Colonic mucosa (tissue), 4 donors: ENCODE results near the gene MAN2A2. TPM values are rescaled to one million over a fixed set of nuclear protein-coding genes. Genes with fewer than 3 reads are reported as not detected.
"Not testable (repeated sequence)": the region's sequence is repeated elsewhere in the genome, so short reads cannot be mapped to it uniquely, and the experiment has no call there.

Experiments
- DNase-seq: peaks from one replicate; pipeline ENCODE4 v3.0.0-alpha.2; 2020
- H3K27ac ChIP-seq: fragments of 200-600 bp; one replicate; pipeline ENCODE4 v1.8.0; 2021
- H3K27me3 ChIP-seq: fragments of 200-600 bp; one replicate; pipeline ENCODE4 v1.8.0; 2021
- H3K36me3 ChIP-seq: fragments of 200-600 bp; one replicate; pipeline ENCODE4 v1.8.0; 2021
- H3K4me1 ChIP-seq: fragments of 200-600 bp; one replicate; pipeline ENCODE4 v1.8.0; 2021; ENCODE audit warnings: mild to moderate bottlenecking
- H3K4me3 ChIP-seq: fragments of 200-600 bp; one replicate; pipeline ENCODE4 v1.8.0; 2021
- H3K9ac ChIP-seq, 2 donors: one replicate each; pipeline ENCODE4 v1.7.0; 2013; ENCODE audit warnings: control low read depth in 2 of 2, low read depth in 2 of 2, low read length in 2 of 2
- H3K9me3 ChIP-seq: fragments of 200-600 bp; one replicate; pipeline ENCODE4 v1.8.0; 2021
- CTCF ChIP-seq: fragments of 200-600 bp; IDR thresholded peaks from one replicate; pipeline ENCODE4 v1.8.0; 2022; ENCODE audit warnings: antibody characterized with exemption, mild to moderate bottlenecking
- intact Hi-C: fragments of 100-400 bp; cut with DNase I; formaldehyde crosslinking; loops from one replicate; pipeline ENCODE4 v1.14.1; 2022
- total RNA-seq, 2 donors: library from RNA; stranded (reverse); fragmentation: NEBNext Ultra II Directional in 1 of 2; extraction: Animal tissue kit (Norgen Biotek cat#: 25700) in 1 of 2; gene quantifications; one replicate each; pipeline ENCODE4 v1.2.1, GENCODE V29; 2021
- donor health status: healthy.
- donor health status: DM: no; HTN: no; CAD: no.
- donor health status: DM: no; HTN: no; CAD: no.

Gene MAN2A2
- total RNA-seq, 2 donors from 2014 or later = 34.2 to 66.4 TPM

- TF ChIP-seq CTCF = no peak
Observed at GRCh38 chr15:90904746-90905145, 1.6 kb downstream of the MAN2A2 start.

GRCh38 chr15:90905306-90906180 is 2.4 kb downstream of the MAN2A2 start:
- Histone ChIP-seq H3K36me3 (peaks cover 20% of the 10 kb centered on the region), H3K4me3 (no peak overlapping the region)
- DNase-seq = no peak

More at GRCh38 chr15:90904746-90905145, 1.6 kb downstream of the MAN2A2 start:
- intact Hi-C loops = no loop called here
- no peak for DNase-seq
- no peak overlapping the region for H3K4me3 ChIP-seq
- no peaks in the 10 kb centered on the region for H3K4me1 ChIP-seq
- no peak overlapping the region for H3K27ac ChIP-seq
- peaks cover 13% of the 10 kb centered on the region for H3K36me3 ChIP-seq
- H3K9me3 ChIP-seq = no peaks in the 10 kb centered on the region
- no peaks in the 10 kb centered on the region for H3K27me3 ChIP-seq
- H3K9ac ChIP-seq = no peak overlapping the region

GRCh38 chr15:90906181-90906849 is 3.2 kb downstream of the MAN2A2 start:
- Histone ChIP-seq H3K9me3 (no peaks in the 10 kb centered on the region), H3K27me3 (no peaks in the 10 kb centered on the region), H3K4me3 (no peak overlapping the region), H3K36me3 (peaks cover 27% of the 10 kb centered on the region), H3K4me1 (no peaks in the 10 kb centered on the region), H3K9ac (no peak overlapping the region), H3K27ac (no peak overlapping the region)
- TF ChIP-seq CTCF = no peak
- intact Hi-C loops = no loop called here
- DNase-seq = no peak

More at GRCh38 chr15:90905306-90906180, 2.4 kb downstream of the MAN2A2 start:
- no peak for TF ChIP-seq CTCF
- intact Hi-C loops = no loop called here
- Histone ChIP-seq H3K27me3 (no peaks in the 10 kb centered on the region), H3K9me3 (no peaks in the 10 kb centered on the region), H3K9ac (no peak overlapping the region), H3K4me1 (no peaks in the 10 kb centered on the region), H3K27ac (no peak overlapping the region)

GRCh38 chr15:90907051-90907660 is 4.1 kb downstream of the MAN2A2 start:
- Histone ChIP-seq H3K9me3 (no peaks in the 10 kb centered on the region), H3K4me1 (no peaks in the 10 kb centered on the region), H3K9ac (no peak overlapping the region), H3K27ac (no peak overlapping the region), H3K27me3 (no peaks in the 10 kb centered on the region), H3K36me3 (peaks cover 36% of the 10 kb centered on the region), H3K4me3 (no peak overlapping the region)
- DNase-seq = no peak
- intact Hi-C loops = no loop called here
- no peak for TF ChIP-seq CTCF

- Histone ChIP-seq H3K4me1 (no peaks in the 10 kb centered on the region), H3K36me3 (peaks cover 42% of the 10 kb centered on the region), H3K9me3 (no peaks in the 10 kb centered on the region), H3K4me3 (no peak overlapping the region), H3K27ac (no peak overlapping the region), H3K9ac (no peak overlapping the region), H3K27me3 (no peaks in the 10 kb centered on the region)
- intact Hi-C loops = no loop called here
- no peak for TF ChIP-seq CTCF
- DNase-seq = no peak
Observed at GRCh38 chr15:90907838-90908507, 4.9 kb downstream of the MAN2A2 start.

GRCh38 chr15:90909449-90909848 is 6.3 kb downstream of the MAN2A2 start:
- H3K4me1 ChIP-seq, H3K27ac ChIP-seq, H3K9me3 ChIP-seq, intact Hi-C loops, H3K4me3 ChIP-seq, H3K9ac ChIP-seq, H3K27me3 ChIP-seq, DNase-seq: not testable (repeated sequence)
- peaks cover 42% of the 10 kb centered on the region for H3K36me3 ChIP-seq
